Left colon (tissue), 2 donors: ENCODE data around the gene SLC16A7. TPM values are rescaled to one million over a fixed set of nuclear protein-coding genes. Genes with fewer than 3 reads are reported as not detected.
A peak's percentile ranks its signal among the peaks of the same experiment; 100 is the strongest.

Experiments used
- ATAC-seq: fragments of 200-7000 bp; cut with Tn5 transposase; one replicate; pipeline ENCODE4 v1.9.1; 2020; ENCODE audit warnings: mild to moderate bottlenecking, moderate library complexity
- DNase-seq, 2 donors: peaks; one replicate each; pipeline ENCODE4 v3.0.0-alpha.2; 2020
- intact Hi-C, 2 donors: fragments of 100-400 bp; cut with DNase I in 1 of 2; cut with micrococcal nuclease in 1 of 2; formaldehyde crosslinking; loops; one replicate each; pipeline versions ENCODE4 v1.11.2 to v1.14.0; 2022; cut with DNase I, micrococcal nuclease
- total RNA-seq, 2 donors: library from RNA; stranded (reverse); fragmentation: NEBNext Ultra II Directional; extraction: Animal tissue kit (Norgen Biotek cat#: 25700); gene quantifications; one replicate each; pipeline ENCODE4 v1.2.1, GENCODE V29; 2021
- donor health status: DM: no; HTN: no; CAD: no.
- donor health status: DM: yes; HTN: yes; CAD: no.

SLC16A7 gene
- total RNA-seq, 2 donors from 2014 or later = 8.1 to 8.8 TPM

DNA sequence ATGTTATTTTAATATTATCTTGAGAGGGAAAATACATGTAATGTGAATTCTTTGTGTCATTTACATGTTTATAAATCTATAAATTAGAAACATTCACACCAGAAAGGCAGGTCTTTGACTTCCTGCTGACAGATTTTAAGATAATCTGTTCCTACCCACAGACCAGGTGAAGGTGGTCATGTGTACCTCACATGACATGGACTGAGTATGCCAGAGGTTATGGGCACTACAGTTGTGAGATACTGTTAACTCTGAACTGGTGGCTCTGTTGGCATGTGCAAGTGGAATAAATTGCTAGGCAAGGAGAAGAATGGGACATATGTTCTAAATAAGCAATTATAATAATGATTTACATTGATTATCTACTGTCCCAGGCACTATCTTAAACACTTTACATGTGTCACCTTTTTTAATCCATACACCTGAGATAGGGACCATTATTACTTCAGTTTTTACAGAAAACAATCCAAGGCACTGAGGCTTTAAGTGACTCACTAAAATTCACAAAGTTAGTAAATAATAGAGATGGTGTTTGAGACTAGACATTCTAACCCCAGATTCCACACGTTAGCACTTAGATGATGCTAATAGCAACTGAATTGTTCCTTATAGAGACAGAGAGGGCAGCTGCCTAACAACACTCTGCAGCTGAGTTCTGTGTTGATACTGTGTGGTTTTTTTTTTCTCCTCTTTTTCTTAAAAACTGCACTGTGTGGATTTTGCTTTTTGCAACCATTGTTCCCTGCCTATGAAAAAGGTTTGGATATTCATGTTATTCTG lies 23.8 kb downstream of the SLC16A7 start:
- ATAC-seq (no peak), DNase-seq (no peak)
- intact Hi-C loops = no loop called here

DNA sequence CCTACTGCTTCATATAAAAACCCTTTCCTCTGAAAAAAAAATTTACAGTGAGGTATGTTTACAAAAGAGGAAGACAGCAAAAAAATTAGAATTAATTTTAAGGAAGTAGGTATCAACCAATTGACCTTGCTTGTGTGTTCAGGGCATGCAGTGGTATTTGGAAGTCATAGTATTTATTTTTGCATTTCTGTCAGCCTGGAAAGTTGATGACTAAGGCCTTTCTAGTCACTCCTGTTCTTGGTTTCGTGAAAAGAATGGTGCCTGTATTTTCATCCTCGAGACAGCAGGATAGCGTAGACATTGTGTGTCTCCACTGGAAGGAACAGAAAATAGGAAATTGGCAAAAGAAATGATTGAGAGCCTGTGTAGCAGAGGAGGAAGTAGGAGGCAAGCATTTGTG lies 24.5 kb downstream of the SLC16A7 start:
- DNase-seq (no peak), ATAC-seq (no peak)
- intact Hi-C loops = no loop called here

DNA sequence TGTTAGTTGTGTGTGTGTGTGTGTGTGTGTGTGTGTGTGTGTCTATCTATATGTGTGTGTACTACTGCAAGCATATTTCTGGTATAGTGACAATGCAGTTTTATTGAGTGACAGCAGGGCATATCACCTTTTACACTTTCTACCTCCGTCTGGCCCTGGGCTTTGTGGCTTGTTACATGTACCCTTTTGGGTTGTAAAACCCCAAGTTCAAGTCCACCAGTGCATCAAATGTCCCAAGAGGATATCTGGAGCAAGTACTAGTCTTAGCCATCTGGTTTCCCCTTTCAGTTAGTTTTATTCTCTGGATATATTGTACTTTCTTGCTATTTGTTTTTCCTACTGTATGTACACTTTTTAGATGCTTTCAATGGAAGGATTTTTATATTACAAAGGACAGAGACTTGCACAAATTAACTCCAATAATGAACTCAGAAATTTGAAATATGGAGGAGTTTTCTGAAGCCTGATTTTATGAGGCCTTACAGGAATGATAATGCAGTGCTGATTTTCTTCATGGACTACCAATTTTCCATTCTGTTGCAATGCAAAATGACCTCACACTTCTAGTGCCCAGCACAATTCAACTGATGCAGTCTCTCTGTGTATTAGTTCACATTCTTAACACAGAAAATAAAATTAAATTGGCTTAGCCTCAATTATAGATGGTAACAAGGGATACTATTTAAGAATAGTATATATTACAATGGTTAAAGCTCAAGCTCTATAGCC lies 29.1 kb downstream of the SLC16A7 start:
- ATAC-seq (no peak), DNase-seq (no peak)
- intact Hi-C loops = no loop called here

DNA sequence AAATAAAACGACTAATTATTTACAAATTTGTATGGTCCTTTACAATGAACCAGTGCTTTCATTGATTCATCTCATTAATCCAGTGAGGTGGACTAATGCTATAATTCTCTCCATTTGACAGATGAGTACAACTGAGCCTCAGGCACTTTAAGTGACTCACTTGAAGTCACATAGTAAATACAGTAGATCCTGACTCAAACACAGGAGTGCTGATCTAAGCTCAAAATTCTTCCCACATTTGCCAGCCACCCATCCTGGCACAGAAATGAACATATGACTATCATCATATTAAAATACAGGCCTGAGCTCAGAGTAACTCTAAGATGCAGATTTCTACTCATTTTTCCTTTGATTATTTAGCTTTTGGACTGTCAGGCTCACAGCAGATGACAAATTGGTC lies 30.6 kb downstream of the SLC16A7 start:
- ATAC-seq (no peak), DNase-seq (no peak)
- intact Hi-C loops = no loop called here

DNA sequence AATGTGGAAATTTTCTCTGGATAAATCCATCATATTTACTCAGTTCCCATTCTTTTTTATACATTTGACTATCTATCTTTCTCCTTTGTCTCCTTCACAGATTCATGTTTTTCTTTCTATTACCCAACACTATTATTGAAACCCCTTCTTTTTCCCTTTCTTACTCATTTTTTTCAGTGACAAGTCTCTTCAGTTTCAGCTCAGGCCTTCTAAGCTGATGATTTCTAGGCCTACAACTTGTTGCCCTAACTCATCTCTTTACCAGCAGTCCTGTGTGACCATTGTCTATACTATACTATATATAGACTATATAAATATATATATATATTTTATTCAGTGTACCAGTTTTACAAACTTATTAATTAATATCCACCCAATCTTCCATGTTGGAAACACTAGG lies 31.8 kb downstream of the SLC16A7 start:
- intact Hi-C loops = no loop called here
- DNase-seq (no peak), ATAC-seq (no peak)

DNA sequence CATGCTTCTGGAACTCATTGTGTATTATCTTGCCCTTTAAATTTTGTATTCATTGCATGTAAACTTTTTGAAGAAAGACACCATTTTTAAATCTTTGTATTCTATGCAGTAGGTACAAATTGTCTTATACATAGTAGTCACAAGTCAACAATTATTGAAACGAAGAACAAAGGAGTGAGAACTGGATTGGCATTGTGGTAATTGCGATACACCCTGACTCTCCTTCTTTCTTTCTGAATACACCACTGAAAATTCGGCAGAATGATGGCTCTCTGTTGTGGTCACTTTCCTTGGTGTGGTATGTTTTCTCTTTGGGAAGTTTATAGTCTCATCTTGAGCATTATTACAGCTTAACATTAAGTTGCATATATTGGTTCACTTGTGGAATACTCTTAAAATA lies 34.1 kb downstream of the SLC16A7 start:
- ATAC-seq = no peak
- intact Hi-C loops = no loop called here
- no peak for DNase-seq

DNA sequence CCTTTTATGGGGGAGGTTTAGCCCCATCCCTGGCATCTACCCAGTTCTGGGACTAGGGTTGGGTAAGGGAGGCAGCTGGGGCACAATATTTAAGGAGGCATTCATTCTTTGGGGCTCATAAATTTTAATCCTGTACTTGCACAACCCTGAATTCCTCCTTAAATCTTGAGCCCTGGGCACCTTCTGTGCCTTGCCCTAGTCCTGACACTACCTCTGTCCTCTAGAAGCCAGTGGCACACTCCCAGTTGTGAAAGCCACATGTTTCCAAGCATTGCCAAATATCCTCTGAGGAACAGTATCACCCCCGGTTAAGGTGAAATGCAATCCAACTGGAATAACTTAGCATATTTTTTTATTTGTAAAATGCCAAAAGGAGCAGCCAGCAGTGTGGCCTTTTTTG lies 36.6 kb downstream of the SLC16A7 start:
- DNase-seq = no peak
- no peak for ATAC-seq
- intact Hi-C loops = no loop called here

DNA sequence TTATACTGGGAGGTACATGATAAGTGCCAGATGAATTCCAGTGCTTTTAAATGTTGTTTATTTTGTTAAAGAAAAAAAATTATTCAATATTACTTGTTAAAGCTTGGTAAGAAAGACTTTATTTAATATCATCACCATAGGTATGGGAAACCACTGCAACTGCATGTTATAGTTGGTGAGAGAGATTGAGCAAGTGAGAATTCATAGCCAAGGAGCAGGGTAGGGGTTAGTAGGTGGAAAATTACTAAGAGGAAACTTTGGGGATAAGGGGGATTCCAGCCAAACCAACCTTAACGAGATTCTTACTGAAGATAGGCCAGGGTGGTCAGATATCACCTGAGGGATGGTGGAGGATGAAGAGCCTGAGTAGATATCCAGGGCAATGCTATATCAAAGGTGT lies 38.4 kb downstream of the SLC16A7 start:
- DNase-seq (no peak), ATAC-seq (no peak)
- intact Hi-C loops = no loop called here

DNA sequence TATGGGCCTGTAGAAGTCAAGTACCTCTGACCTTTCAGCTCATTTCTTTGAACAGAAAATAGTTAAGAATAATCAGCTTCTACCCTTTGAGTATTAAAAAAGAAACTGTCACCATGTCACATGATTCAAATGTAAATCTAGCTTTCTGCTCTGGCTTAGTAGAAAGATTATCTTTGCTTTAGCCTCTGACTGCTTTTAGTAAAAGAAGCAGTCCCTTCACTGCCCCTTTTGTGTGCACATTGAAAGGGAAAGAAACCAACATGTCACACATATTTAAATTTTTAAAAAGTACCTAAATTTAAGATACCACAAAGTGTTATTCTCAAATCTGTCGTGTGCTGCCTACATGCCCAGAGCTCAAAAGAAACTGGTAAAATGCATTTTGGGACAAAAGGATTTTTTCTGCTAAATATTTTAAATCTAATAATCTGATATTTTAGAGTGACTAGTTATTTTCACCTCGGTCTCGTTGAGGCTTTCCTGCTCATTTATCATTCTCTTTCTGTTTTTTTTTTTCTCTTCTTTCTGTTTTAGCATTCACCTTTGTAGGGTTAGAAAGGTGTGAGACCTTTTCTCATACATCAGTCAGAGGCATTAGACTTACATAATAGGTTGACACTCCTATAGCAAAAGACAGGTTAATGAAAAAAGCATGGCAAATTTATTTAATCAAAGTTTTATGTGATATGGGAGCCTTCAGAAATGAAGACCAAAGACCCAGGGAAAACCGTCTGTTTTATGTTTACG lies 41.3 kb downstream of the SLC16A7 start:
- ATAC-seq (no peak), DNase-seq (no peak)
- intact Hi-C loops = no loop called here

DNA sequence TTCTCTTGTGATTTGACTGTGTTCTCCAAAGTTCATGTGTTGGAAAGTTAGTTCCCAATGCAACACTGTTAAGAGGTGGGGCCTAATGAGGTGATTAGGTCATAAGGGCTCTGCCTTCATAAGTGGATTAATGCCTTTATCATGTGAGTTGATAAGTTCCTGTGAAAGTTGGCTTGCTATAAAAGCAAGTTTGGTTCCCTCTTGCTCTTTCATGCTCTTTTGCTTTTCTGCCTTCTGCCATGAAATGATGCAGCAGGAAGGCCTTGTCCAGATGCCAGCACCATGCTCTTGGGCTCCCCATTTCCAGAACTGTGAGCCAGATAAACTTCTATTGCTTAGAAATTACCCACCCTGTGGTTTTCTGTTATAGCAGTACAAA lies 41.9 kb downstream of the SLC16A7 start:
- intact Hi-C loops = no loop called here
- DNase-seq (no peak), ATAC-seq (no peak)

DNA sequence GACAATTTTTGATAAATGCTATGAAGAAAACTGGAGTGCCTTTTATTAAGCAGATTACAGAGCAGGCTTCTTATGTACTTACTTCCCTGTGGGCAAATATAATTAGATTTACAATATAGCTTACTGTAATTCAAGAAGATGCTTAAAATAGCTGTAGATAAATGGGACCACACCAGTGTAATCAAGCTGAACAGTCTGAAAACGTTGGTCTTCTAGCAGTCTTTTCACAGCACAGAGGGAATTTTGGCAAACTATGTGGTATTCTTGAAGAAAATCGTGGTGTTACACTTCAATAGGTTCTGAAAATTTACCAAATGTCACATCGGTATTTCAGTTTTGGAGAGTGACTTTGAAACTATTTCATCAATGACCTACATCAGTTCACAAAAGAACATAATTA lies 47.7 kb downstream of the SLC16A7 start:
- DNase-seq (no peak), ATAC-seq (peak; percentile 40)
- intact Hi-C loops = no loop called here

DNA sequence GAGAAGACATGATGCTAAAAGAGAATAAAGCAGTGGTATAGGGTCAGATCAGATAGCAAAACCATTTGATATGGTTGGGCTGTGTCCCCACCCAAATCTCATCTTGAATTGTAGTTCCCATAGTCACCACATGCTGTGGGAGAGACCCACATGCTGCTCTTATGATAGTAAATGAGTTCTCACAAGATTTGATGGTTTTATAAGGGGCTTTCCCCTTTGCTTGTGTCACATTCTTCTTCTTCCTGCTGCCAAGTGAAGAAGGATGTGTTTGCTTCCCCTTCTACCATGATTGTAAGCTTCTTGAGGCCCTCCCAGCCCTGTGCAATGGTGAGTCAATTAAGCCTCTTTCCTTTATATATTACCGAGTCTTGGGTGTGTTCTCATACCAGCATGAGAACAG lies 49.4 kb downstream of the SLC16A7 start:
- intact Hi-C loops = no loop called here
- ATAC-seq = no peak
- no peak for DNase-seq

DNA sequence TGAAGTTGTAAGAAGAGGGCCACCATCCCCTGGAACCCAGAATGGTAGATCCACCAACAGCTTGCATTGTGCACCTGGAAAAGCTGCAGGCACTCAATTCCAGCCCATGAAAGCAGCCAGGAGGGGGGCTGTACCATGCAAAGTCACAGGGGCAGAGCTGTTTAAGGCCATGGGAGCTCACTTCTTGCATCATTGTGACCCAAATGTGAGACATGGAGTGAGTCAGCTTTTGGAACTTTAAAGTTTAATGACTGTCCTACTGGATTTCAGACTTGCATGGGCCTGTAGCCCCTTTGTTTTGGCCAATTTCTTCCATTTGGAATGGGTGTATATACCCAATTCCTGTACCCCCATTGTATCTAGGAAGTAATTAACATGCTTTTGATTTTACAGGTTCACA lies 50.8 kb downstream of the SLC16A7 start:
- intact Hi-C loops = no loop called here
- no peak for ATAC-seq
- no peak for DNase-seq

DNA sequence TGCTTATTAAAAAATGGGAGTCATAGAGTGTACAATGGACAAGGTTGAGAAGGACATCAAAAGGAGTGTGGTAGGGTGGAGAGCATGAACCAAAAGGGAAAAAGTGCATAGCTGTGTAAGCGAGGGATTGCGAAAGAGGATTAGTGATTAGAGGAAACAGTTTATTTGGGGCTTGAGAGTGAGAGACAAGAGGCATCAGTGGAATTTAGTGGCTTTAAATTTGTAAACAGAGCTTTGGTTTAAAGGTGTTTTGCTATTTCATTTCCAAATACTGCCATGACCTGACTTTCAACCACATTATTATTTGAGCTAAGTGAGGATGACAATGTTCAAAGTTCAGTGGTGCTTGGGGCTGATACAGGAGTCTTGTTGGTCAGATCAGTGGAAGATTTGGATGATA lies 53.4 kb downstream of the SLC16A7 start:
- no peak for ATAC-seq

DNA sequence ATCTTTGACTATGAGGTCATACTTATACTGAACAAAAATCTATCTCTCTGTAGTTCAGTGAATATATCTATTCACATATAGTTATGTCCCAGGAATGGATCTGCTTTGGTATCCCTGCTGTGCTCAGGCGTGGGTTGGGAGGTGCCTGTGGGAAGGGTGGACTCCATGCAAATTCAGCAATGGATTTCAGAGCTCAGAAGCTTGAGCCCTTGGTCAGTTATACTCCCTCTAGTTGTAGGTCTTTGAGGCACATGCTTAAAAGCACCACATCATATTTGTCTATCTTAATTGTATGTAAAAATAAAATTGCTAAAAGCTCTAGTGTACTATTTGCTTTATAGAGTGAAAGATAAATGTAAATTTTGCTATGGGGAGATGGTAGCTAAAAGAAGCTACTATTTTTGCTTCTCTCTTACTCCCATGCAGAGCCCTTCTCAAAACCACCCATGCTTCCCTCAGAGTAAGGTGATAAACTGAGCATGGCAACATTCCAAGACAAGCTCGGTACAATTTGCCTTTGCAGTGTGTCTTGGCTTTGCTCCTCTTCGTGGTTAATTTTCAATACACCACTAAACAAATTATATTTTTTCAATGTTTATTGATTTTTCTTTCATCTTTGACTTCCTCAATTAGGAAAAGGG lies 54.9 kb downstream of the SLC16A7 start:
- intact Hi-C loops = no loop called here
- DNase-seq = no peak
- peak; percentile 67 for ATAC-seq

More for the DNA sequence above, 53.4 kb downstream of the SLC16A7 start:
- intact Hi-C loops = no loop called here
- DNase-seq = no peak

DNA sequence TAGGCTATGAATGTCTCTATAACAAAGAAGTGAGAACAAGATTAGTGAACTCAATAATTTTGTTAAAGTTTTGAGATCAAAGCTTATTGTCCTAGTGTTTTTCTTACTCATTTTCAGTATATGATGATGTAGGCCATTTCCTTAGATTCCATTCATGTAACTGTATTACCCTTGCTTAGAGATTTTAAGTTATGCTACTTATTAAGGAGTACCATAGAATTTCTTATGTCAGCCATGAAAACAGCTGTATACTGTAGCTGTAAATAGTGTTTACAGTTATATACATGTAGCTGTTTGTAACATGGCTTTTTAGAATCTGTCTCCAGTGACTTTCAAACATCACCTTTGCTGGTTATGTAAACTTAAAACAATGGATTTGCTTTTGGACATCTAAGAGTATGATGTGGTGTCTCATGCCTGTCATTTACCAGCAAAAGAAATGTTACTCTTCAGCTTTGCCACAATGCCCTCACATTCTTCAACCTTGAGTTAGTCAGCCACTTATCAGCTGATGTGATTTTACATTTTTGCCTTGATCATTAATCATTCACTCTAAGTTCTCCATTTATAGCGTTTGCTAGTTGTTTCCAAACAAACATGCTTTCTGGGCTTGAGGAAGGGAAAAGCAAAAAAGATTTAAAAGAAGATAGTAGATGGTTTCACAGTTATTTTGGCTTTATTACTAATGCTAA lies 55.5 kb downstream of the SLC16A7 start:
- DNase-seq = no peak
- intact Hi-C loops = no loop called here
- no peak for ATAC-seq

DNA sequence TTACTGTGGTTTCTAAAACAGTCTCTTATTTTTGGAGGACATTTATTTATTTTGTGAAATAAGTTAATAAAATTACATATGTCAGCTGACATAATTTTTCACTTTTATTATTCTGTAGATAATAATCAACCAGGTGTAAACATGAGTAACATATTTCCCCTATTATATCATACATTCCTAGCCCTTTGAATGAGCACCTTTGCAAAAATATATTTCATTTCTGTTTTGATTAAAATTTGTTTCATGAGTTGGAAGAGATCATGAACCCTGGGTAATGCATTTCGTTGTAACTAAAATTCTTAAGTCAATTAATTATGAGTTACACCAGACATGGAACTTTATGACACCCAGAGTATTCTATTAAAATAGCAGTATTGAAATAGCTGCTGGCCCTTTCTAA lies 56.3 kb downstream of the SLC16A7 start:
- DNase-seq (no peak), ATAC-seq (no peak)
- intact Hi-C loops = no loop called here

DNA sequence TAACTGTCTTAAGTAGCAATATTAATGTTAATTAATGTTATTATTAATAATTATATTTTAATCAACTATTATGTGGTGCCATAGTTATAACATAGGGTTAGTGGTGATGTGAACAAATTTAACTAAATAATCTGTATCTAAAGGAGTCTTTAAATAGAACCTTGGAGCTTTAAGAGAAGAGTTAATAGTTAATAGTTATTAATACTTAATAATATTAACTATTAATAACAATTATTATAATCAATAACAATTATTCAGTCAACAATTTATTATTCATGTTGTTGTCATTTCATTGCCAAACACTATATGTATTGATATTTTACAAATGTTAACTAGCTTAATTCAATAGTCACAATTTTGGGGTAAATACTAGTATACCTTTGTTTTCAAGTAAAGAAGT lies 58.2 kb downstream of the SLC16A7 start:
- ATAC-seq (no peak), DNase-seq (no peak)
- intact Hi-C loops = no loop called here

DNA sequence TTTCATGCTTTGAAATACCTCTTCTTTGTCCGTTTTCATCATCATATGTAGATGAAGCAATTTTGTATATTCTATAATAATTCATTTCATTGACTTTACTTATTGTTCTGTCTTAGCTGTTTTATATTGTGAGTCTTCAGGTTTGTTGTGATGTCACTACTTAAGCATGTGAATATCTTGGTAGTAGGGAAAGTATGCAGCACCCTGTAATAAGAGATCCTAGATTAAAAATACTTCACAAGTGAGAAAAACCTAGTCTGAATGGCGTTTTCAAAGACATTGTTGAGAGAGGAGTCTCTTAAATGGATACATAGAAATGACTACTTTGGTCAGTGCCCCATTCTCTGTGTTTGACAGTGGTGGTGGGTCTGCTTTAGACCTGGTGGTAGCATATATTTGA lies 61.4 kb downstream of the SLC16A7 start:
- no peak for DNase-seq
- intact Hi-C loops = no loop called here

More for the DNA sequence above, 61.4 kb downstream of the SLC16A7 start:
- no peak for ATAC-seq
